ENCODE results near the gene SEMA4D. TPM values are rescaled to one million over a fixed set of nuclear protein-coding genes. Genes with fewer than 3 reads are reported as not detected.

Gene SEMA4D
- total RNA-seq, 1 donor from 2014 or later, result 0.27 TPM

GRCh38 chr9:89328064-89328463 lies 169.8 kb downstream of the SEMA4D start:
- DNase-seq (ENCODE audit: low read depth), result no peak

GRCh38 chr9:89325733-89326132 lies 172.2 kb downstream of the SEMA4D start:
- DNase-seq (ENCODE audit: low read depth), result no peak

- DNase-seq (ENCODE audit: low read depth), result peak; percentile 55
These were observed 174.5 kb downstream of the SEMA4D start for GRCh38 chr9:89323390-89323789.

- peak; percentile 38 for DNase-seq (ENCODE audit: low read depth)
These were observed 178.7 kb downstream of the SEMA4D start for GRCh38 chr9:89319015-89319905.

- peak; percentile 97 for DNase-seq (ENCODE audit: low read depth)
These were observed 179.5 kb downstream of the SEMA4D start, which contains the start of gene SECISBP2 for GRCh38 chr9:89318123-89319014. SECISBP2 (plus strand) TSS chr9:89318500; CDS start chr9:89318577, 77 bp downstream.

GRCh38 chr9:89317282-89317681 lies 180.6 kb downstream of the SEMA4D start:
- no peak for DNase-seq (ENCODE audit: low read depth)

- no peak for DNase-seq (ENCODE audit: low read depth)
These were observed 182.4 kb downstream of the SEMA4D start for GRCh38 chr9:89315482-89315881.

GRCh38 chr9:89314955-89315354 lies 183.0 kb downstream of the SEMA4D start:
- DNase-seq (ENCODE audit: low read depth), result no peak

- no peak for DNase-seq (ENCODE audit: low read depth)
These were observed 184.1 kb downstream of the SEMA4D start for GRCh38 chr9:89313842-89314241.

GRCh38 chr9:89312222-89312571 lies 185.7 kb downstream of the SEMA4D start:
- DNase-seq (ENCODE audit: low read depth), result peak; percentile 40

- no peak for DNase-seq (ENCODE audit: low read depth)
These were observed 186.3 kb downstream of the SEMA4D start for GRCh38 chr9:89311346-89312221.

Small RNA genes within 50 kb of the gene (microRNA-seq; reads per million reads assigned to microRNA genes)
- not detected for gene MIR3153

Other genes with a start within 250 kb of the SEMA4D start
- 18.6 and 25.5 TPM in 2 replicates for gene CKS2, start 186.9 kb downstream of the SEMA4D start, total RNA-seq
- 22.6 and 26.4 TPM in 2 replicates for gene SECISBP2, start 179.6 kb downstream of the SEMA4D start, total RNA-seq
- 24.1 and 81.1 TPM in 2 replicates for gene GADD45G, start 106.9 kb upstream of the SEMA4D start, total RNA-seq